Breast epithelium (tissue), 3 donors: ENCODE data around the gene KCTD19.

Experiments used
- POLR2A ChIP-seq: fragments of 450-650 bp; IDR thresholded peaks from one replicate; pipeline ENCODE4 v1.6.1; 2016; ENCODE audit warnings: antibody characterized with exemption, mild to moderate bottlenecking, moderate library complexity
- POLR2AphosphoS5 ChIP-seq, 3 donors: sonication (generic); formaldehyde crosslinking; IDR thresholded peaks; one replicate each; pipeline ENCODE4 v1.6.1; 2017; ENCODE audit warnings: antibody characterized with exemption in 3 of 3
- TF ChIP-seq, protein P1 (sequence below), 3 donors: fragments of 450-650 bp; IDR thresholded peaks; one replicate each; pipeline ENCODE4 v1.5.1; 2016 to 2017; ENCODE audit warnings: antibody characterized with exemption in 3 of 3, mild to moderate bottlenecking in 3 of 3, moderate library complexity in 3 of 3

GRCh38 chr16:67278773-67279295, 47.7 kb downstream of the KCTD19 start:
- TF ChIP-seq, protein P1, sequence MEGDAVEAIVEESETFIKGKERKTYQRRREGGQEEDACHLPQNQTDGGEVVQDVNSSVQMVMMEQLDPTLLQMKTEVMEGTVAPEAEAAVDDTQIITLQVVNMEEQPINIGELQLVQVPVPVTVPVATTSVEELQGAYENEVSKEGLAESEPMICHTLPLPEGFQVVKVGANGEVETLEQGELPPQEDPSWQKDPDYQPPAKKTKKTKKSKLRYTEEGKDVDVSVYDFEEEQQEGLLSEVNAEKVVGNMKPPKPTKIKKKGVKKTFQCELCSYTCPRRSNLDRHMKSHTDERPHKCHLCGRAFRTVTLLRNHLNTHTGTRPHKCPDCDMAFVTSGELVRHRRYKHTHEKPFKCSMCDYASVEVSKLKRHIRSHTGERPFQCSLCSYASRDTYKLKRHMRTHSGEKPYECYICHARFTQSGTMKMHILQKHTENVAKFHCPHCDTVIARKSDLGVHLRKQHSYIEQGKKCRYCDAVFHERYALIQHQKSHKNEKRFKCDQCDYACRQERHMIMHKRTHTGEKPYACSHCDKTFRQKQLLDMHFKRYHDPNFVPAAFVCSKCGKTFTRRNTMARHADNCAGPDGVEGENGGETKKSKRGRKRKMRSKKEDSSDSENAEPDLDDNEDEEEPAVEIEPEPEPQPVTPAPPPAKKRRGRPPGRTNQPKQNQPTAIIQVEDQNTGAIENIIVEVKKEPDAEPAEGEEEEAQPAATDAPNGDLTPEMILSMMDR (IDR thresholded peaks at IDR 0.05) = peak in 1 of 3 donors; percentile 10
- TF ChIP-seq POLR2A = no peak
- no peak for TF ChIP-seq POLR2AphosphoS5 (IDR thresholded peaks at IDR 0.05)
